Testis (tissue), 3 donors: ENCODE measurements around the gene TOM1L2. TPM values are rescaled to one million over a fixed set of nuclear protein-coding genes. Genes with fewer than 3 reads are reported as not detected.
"Not testable (repeated sequence)": the region's sequence is repeated elsewhere in the genome, so short reads cannot be mapped to it uniquely, and the experiment has no call there.

ENCODE experiments used
- DNase-seq: peaks from one replicate; pipeline ENCODE4 v3.0.0-alpha.2; 2019
- H3K27ac ChIP-seq, 2 donors: fragments of 200-600 bp; sonication (generic); one replicate each; pipeline ENCODE4 v1.5.1; 2019
- H3K27me3 ChIP-seq: fragments of 200-600 bp; sonication (generic); one replicate; pipeline ENCODE4 v1.5.1; 2019
- H3K36me3 ChIP-seq: fragments of 200-600 bp; sonication (generic); one replicate; pipeline ENCODE4 v1.5.1; 2017; ENCODE audit warnings: low read depth; ENCODE audit errors: missing control alignments
- H3K4me1 ChIP-seq: fragments of 200-600 bp; sonication (generic); one replicate; pipeline ENCODE4 v1.5.1; 2019
- H3K4me3 ChIP-seq, 2 donors: fragments of 200-600 bp; sonication (generic); one replicate each; pipeline ENCODE4 v1.5.1; 2017 to 2019
- H3K9me3 ChIP-seq: fragments of 200-600 bp; sonication (generic); one replicate; pipeline ENCODE4 v1.5.1; 2017
- CTCF ChIP-seq, 3 experiments: fragments of 450-650 bp in 2 of 3; fragments of 200-600 bp in 1 of 3; sonication (generic) in 1 of 3; IDR thresholded peaks; one replicate each; pipeline ENCODE4 v1.5.1; 2016 to 2019; ENCODE audit warnings: antibody characterized with exemption in 3 of 3, mild to moderate bottlenecking in 2 of 3, moderate library complexity in 1 of 3
- POLR2A ChIP-seq: fragments of 450-650 bp; IDR thresholded peaks from one replicate; pipeline ENCODE4 v1.6.1; 2017; ENCODE audit warnings: antibody characterized with exemption, mild to moderate bottlenecking, moderate library complexity
- WGBS, 2 donors: methylation state at CpG; one replicate each; pipeline ENCODE4 v1.1.5; 2018; 5-methylcytosine and 5-hydroxymethylcytosine counted together
- intact Hi-C: fragments of 100-400 bp; cut with DNase I; formaldehyde crosslinking; loops from one replicate; pipeline ENCODE4 v1.15.1; 2023; ENCODE audit warnings: low total_unique reads
- polyA plus RNA-seq: library from polyadenylated mRNA; stranded (reverse); fragments of 350-450 nt; fragmentation: Illumina TruSeq; extraction: RNeasy Lipid Tissue Mini Kit (QIAGEN cat#74804); gene quantifications from one replicate; pipeline ENCODE4 v1.2.3, GENCODE V29; 2014; ENCODE audit warnings: low read depth, low replicate concordance; ENCODE audit not compliant: insufficient read depth
- total RNA-seq, 2 donors: library from RNA; depleted of rRNA; stranded (reverse); fragments of >200 nt; gene quantifications; one replicate each; pipeline ENCODE4 v1.2.3, GENCODE V29; 2016

The TOM1L2 gene
- total and polyA plus RNA-seq, 3 donors from 2014 or later, result 92.4 to 221 (median 218) TPM

GRCh38 chr17:17810895-17811248, 161.3 kb downstream of the TOM1L2 start:
- intact Hi-C loops, result loop anchor here (5.0 kb wide), 2 partner anchors 46 to 129 kb away; partner anchors contain the start of gene RAI1
- no peak for DNase-seq
- H3K4me1 ChIP-seq, result peaks cover 28% of the 10 kb centered on the region

GRCh38 chr17:17810084-17810894, 161.9 kb downstream of the TOM1L2 start:
- peak; percentile 70 for DNase-seq
- intact Hi-C loops, result loop anchor here (5.0 kb wide), 2 partner anchors 47 to 128 kb away; partner anchors contain the start of gene RAI1
- 13 to 35% methylated on average over 41 to 57 of the region's 68 CpGs for WGBS, 2 donors
- peak overlapping the region; percentile 77 to 78 for H3K27ac ChIP-seq
- peaks cover 26% of the 10 kb centered on the region for H3K4me1 ChIP-seq
- H3K9me3 ChIP-seq, result no peaks in the 10 kb centered on the region
- peak overlapping the region; percentile 37 to 58 for H3K4me3 ChIP-seq
- no peaks in the 10 kb centered on the region for H3K27me3 ChIP-seq
- TF ChIP-seq CTCF (IDR thresholded peaks at IDR 0.05) (no peak), POLR2A (no peak)
- no peaks in the 10 kb centered on the region for H3K36me3 ChIP-seq

More at GRCh38 chr17:17810895-17811248, 161.3 kb downstream of the TOM1L2 start:
- WGBS, 2 donors, result 56 to 67% methylated on average over 25 to 27 of the region's 27 CpGs
- Histone ChIP-seq H3K9me3 (no peaks in the 10 kb centered on the region), H3K27ac (peak overlapping the region in 1 of 2 donors; percentile 78), H3K36me3 (no peaks in the 10 kb centered on the region), H3K4me3 (peak overlapping the region; percentile 37 to 58), H3K27me3 (no peaks in the 10 kb centered on the region)
- TF ChIP-seq POLR2A, result no peak
- no peak for TF ChIP-seq CTCF (IDR thresholded peaks at IDR 0.05)

- intact Hi-C loops, result loop anchor here (5.0 kb wide), 2 partner anchors 48 to 127 kb away; partner anchors contain the start of gene RAI1
Measured at GRCh38 chr17:17809531-17810083, 162.6 kb downstream of the TOM1L2 start.

GRCh38 chr17:17808706-17809432, 163.3 kb downstream of the TOM1L2 start:
- Histone ChIP-seq H3K4me1 (peaks cover 23% of the 10 kb centered on the region), H3K27ac (peak overlapping the region in 1 of 2 donors; percentile 78), H3K9me3 (no peaks in the 10 kb centered on the region), H3K27me3 (no peaks in the 10 kb centered on the region), H3K4me3 (peak overlapping the region; percentile 37 to 58), H3K36me3 (no peaks in the 10 kb centered on the region)
- 44 to 49% methylated on average over 15 of the region's 15 CpGs for WGBS, 2 donors
- TF ChIP-seq POLR2A (no peak), CTCF (IDR thresholded peaks at IDR 0.05) (no peak)
- intact Hi-C loops, result no loop called here
- no peak for DNase-seq

More at GRCh38 chr17:17809531-17810083, 162.6 kb downstream of the TOM1L2 start:
- no peaks in the 10 kb centered on the region for H3K36me3 ChIP-seq
- H3K4me3 ChIP-seq, result peak overlapping the region; percentile 37 to 58
- H3K4me1 ChIP-seq, result peaks cover 23% of the 10 kb centered on the region
- no peaks in the 10 kb centered on the region for H3K27me3 ChIP-seq
- DNase-seq, result no peak
- no peaks in the 10 kb centered on the region for H3K9me3 ChIP-seq
- TF ChIP-seq POLR2A, result no peak
- TF ChIP-seq CTCF (IDR thresholded peaks at IDR 0.05), result no peak
- peak overlapping the region; percentile 77 to 78 for H3K27ac ChIP-seq
- WGBS, 2 donors, result 47 to 54% methylated on average over 14 to 45 of the region's 52 CpGs

GRCh38 chr17:17808200-17808599, 164.0 kb downstream of the TOM1L2 start:
- intact Hi-C loops, H3K36me3 ChIP-seq, H3K27ac ChIP-seq, H3K27me3 ChIP-seq, H3K9me3 ChIP-seq, H3K4me3 ChIP-seq, DNase-seq: not testable (repeated sequence)
- peaks cover 23% of the 10 kb centered on the region for H3K4me1 ChIP-seq
- 85 to 91% methylated on average over 5 of the region's 5 CpGs for WGBS, 2 donors
